22Rv1 (cell line): ENCODE results near the gene NPTX2.

ENCODE experiments used
- H3K27ac ChIP-seq: fragments of 450-650 bp; 2 replicates; pipeline ENCODE4 v1.5.1; 2017
- ZFX ChIP-seq: fragments of 450-650 bp; IDR thresholded peaks from 2 replicates; pipeline ENCODE4 v1.6.1; 2017; ENCODE audit warnings: antibody characterized with exemption, borderline replicate concordance
- TF ChIP-seq, protein P1 (sequence below): fragments of 450-650 bp; IDR thresholded peaks from 2 replicates; pipeline ENCODE4 v1.5.1; 2017; ENCODE audit warnings: mild to moderate bottlenecking

NPTX2 gene

DNA sequence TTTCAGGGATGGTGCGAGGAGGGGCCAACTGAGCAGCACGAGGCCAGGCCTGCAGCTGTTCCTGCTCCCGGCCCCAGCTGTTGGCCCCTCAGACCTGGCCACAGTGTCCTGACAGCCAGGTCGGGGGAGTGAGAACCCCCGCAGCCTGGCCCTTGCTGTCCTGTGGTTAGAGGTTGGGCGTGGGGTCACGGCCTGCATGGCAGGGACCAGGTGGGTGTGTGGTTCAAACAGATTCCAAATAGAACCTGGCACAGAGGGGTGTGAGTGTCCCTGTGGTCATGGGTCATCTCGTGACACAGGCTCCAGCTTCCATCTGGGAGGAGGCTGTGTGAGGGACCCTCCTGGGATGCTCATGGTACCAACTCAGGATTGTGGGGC lies 10.3 kb downstream of the NPTX2 start:
- TF ChIP-seq ZFX, result no peak
- TF ChIP-seq, protein P1, sequence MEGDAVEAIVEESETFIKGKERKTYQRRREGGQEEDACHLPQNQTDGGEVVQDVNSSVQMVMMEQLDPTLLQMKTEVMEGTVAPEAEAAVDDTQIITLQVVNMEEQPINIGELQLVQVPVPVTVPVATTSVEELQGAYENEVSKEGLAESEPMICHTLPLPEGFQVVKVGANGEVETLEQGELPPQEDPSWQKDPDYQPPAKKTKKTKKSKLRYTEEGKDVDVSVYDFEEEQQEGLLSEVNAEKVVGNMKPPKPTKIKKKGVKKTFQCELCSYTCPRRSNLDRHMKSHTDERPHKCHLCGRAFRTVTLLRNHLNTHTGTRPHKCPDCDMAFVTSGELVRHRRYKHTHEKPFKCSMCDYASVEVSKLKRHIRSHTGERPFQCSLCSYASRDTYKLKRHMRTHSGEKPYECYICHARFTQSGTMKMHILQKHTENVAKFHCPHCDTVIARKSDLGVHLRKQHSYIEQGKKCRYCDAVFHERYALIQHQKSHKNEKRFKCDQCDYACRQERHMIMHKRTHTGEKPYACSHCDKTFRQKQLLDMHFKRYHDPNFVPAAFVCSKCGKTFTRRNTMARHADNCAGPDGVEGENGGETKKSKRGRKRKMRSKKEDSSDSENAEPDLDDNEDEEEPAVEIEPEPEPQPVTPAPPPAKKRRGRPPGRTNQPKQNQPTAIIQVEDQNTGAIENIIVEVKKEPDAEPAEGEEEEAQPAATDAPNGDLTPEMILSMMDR, result no peak
- H3K27ac ChIP-seq, result no peak overlapping the region

DNA sequence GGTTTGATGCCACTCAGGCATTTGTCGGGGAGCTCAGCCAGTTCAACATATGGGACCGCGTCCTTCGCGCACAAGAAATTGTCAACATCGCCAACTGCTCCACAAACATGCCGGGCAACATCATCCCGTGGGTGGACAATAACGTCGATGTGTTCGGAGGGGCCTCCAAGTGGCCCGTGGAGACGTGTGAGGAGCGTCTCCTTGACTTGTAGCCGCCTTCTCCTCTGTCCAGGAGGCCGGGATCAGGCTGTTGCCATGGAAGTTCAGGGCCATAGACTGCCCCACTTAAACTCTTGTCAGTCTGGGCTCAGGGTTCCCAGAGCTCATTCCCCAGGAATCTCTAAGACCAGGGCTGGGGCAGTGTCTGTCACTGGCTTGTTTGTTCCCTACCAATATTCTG lies 11.3 kb downstream of the NPTX2 start:
- no peak overlapping the region for H3K27ac ChIP-seq
- TF ChIP-seq ZFX, result no peak
- TF ChIP-seq, protein P1, result no peak

DNA sequence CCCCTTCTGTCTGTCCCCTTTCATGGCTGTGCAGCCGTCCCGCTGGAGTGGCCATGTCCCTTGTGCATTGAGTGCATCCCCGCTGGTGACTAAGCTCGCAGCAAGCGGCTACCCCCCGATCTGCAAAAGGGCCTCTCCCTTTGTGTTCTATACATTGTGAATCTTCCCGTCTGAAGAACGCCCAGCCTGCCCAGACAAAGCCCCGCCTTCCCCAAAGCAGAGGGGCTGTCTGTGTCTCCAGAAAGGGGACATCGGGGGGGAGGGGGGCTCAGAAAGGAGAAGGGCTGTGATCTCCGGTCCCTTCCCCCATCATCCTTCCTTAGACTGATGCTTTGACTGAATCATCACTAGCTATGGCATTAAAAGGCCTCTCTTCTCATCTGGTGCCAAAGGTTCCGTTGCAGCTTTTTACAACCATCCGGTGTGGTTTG lies 11.9 kb downstream of the NPTX2 start:
- TF ChIP-seq, protein P1, result no peak
- TF ChIP-seq ZFX, result no peak
- H3K27ac ChIP-seq, result no peak overlapping the region

DNA sequence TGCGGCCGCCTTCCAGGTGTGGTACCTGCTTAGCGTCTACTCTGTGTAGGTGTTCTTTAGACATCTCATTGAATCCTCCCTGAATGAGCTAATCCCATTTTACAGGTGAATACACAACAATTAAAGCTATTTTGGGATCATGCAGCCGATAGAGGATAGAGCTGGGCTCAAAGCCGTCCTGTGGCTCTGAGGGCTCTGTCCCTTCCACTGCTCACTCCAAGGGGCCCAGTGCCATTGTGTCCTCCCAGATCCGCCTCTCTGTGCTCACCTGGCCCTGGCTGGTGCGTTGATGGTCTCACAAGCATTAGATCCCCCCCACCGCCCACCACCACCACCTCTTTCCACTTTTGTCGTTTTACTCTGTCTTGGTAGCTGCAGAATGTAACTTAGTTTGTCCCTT lies 13.1 kb downstream of the NPTX2 start:
- no peak overlapping the region for H3K27ac ChIP-seq
- TF ChIP-seq, protein P1, result no peak
- no peak for TF ChIP-seq ZFX

DNA sequence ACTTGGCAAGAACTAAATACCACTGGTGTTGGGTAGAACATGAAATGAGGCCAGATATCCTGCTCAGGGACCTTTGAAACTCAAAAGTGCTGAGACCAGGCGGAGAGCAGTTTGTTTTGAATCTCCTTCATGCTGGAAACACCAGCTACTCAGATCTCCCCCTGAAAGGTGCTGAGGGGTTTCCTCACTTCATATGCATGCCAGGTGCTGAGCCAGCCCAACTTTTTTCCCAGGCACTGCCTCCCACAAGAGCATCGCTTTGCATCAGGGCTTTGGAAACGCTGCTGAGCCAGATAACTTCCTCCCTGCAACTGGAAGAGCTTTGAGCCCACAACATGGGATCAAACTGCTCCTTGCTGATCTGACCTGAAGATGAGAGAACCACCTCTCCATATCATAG lies 13.7 kb downstream of the NPTX2 start:
- no peak for TF ChIP-seq ZFX
- TF ChIP-seq, protein P1, result no peak
- H3K27ac ChIP-seq, result no peak overlapping the region

DNA sequence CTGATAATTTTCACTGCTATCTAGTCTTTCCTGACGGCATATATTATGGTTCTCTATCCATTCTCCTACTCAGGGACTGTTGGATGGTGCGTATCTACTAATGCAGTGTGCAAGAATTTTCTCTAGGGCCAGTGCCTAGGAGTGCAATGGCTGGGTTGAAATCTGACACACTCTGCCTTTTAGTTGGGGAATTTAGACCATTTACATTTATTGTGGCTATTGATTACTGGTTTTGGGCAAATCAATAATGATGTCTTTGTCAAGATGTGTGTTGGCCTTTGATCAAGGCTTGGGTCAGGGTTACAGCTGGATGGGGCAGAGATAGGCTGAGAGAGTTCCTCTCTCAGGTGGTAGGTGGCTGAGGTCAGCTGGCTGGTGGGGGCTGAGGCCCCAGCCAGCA lies 21.8 kb downstream of the NPTX2 start:
- TF ChIP-seq, protein P1, result no peak
- no peak for TF ChIP-seq ZFX
- no peak overlapping the region for H3K27ac ChIP-seq

DNA sequence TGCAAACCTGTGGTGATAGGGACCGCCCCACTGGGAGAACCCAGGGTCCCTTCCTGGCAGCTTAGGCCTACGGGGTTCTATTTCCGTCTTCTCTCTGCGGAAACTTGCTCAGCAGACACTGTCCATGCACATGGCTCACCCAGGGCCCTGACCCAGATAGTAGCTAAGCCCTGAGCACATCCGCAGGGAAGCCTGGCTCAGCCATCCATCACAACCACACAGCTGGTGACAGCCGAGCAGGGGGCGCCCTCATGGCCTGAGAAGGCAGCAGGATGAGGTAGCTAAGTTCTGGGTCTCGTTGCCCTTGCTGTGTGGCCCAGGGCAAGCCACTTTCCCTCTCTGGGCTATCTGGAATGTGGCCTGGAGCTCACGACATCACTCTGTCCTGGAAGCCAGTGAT lies 23.3 kb downstream of the NPTX2 start:
- no peak for TF ChIP-seq ZFX
- TF ChIP-seq, protein P1, result no peak
- no peak overlapping the region for H3K27ac ChIP-seq
